ENCODE results near the gene ASIP.
"Not testable (repeated sequence)": the region's sequence is repeated elsewhere in the genome, so short reads cannot be mapped to it uniquely, and the experiment has no call there.

The ASIP gene

GRCh38 chr20:34290471-34290870, 49.2 kb downstream of the ASIP start:
- no peak for DNase-seq

DNA sequence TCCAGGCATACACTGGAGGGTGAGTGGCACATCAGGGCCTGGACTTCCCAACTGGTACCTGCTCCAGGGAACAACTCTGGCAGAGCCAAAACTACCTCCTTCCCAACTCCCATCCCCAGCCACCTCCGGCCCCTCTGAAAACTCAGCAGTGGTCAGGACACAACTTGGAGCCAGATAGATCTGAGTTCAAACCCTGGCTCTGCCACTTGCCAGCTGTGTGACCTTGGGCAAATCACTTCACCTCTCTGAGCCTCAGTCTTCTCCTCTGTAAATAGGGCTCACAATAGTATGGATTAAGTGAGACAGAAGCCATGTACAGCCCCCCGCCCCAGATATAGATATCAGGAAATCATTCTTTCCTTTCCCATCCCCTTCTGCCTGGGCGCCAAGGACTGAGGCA, 51.3 kb downstream of the ASIP start:
- no peak for DNase-seq

- DNase-seq = no peak
Observed at GRCh38 chr20:34293119-34293518, 51.9 kb downstream of the ASIP start.

- DNase-seq = no peak
Observed at GRCh38 chr20:34293589-34293988, 52.4 kb downstream of the ASIP start.

DNA sequence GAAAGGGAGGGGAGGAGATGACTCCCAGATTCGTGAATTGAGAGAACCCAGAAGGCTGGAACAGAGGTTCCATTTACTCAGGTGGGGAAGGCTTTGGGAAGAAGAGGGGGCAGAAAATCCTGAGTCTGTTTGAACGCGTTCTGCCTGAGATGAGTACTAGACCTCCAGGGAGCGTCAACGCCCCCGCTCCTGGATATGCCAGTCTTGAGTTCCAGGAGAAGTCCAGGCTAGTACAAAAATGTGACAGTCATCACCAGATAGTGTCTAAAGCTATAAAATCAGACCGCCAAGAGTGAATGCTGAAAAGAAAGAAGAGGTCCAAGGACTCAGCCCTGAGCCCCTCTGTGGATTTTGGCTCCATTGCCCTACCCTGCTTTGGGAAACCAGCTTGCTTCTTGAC, 53.3 kb downstream of the ASIP start:
- no peak for DNase-seq

GRCh38 chr20:34295284-34295683, 54.1 kb downstream of the ASIP start:
- no peak for DNase-seq

DNA sequence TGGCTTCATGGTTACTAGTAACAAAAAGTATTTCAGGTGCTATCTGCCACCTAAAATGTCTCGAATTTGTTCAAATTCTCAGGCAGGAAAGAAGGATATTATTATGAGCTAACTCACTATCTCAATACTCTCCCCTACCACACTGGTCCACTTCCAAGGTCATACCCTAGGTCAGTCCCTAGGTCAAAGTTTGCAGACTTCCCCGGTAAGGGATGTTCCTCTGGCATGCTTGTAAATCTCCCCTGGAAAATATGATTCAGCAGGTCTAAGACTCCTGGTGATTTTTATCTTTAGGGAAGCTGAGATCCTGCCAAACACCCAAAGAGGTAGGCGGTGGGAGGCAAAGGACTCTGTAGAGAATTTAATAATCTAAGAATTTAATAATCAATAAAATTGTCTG, 55.2 kb downstream of the ASIP start:
- DNase-seq = no peak

DNA sequence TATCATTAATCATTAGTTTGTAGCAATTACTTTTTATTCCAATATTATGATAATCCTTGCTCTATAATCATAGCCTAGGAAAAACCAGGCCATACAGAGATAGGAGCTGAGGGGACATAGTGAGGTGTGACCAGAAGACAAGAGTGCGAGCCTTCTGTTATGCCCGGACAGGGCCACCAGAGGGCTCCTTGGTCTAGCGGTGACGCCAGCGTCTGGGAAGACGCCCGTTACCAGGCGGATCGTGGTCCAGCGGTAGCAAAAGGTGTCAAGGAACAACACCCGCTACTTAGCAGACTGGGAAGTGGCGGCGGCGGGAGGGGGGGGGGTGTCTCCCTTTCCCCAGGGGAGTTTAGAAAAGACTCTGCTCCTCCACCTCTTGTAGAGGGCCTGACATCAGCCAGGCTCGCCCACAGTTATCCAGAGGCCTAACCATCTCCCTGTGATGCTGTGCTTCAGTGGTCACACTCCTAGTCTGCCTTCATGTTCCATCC, 57.1 kb downstream of the ASIP start:
- not testable (repeated sequence) for DNase-seq

DNA sequence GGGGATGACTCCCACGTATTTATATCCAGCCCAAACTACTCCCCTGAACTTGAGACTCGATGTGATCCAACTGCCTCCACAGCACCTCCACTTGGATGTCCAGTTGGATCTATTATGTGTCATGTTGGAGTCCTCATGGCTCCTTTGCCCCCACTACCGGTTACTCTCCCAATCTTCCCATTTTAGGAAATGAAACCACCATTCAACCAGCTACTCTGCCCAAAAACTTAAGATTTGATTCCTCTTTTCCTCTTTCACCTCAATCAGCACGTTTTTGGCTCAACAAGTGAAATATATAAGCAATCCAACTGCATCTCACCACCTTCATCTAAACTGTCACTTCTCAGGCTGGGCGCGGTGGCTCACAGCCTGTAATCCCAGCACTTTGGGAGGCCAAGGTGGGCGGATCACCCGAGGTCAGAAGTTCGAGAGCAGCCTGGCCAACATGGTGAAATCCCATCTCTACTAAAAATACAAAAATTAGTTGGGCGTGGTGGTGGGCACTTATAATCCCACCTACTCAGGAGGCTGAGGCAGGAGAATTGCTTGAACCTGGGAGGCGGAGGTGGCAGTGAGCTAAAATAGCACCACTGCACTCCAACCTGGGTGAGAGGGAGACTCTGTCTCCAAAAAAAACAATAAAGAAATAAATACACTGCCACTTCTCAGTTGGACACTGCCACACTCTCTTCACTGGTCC, 58.5 kb downstream of the ASIP start:
- DNase-seq = no peak

- DNase-seq = no peak
Observed at GRCh38 chr20:34300256-34300806, 59.1 kb downstream of the ASIP start.

DNA sequence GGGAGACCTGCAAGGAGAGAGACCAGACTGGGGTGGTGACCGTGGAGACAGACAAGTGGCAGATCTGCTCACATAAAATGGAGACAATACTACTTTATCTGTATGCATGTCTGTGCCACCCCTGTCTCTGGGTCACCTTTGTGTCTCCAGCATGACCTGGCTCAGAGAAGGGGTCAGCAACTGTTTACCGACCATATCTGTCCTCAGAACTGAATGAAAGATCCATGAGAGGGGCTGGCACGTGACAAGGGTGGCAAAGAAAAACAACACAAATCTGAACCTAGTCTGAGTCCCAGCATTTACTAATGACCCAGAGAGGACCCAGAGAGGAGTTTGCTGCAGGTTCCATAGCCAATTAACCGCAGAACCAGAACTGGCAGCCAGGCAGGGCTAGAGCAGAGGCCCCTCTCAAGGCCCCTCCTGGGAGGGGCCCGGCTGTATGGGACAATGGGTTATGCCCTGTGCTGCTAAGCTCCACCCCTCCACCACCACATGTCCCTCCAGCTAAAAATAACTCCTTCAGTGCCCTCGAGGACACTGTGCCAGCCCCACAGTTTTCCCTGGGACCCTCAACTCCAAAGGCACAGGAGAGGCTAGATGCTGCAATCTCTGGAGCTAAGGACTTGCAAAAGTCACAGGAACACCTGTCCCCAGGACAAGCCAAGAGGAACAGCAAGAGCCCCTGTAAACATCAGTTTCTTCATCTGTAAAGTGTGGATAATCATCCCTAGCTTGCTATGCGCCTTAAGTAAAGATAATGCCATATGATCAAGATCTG, 59.8 kb downstream of the ASIP start:
- DNase-seq = no peak

DNA sequence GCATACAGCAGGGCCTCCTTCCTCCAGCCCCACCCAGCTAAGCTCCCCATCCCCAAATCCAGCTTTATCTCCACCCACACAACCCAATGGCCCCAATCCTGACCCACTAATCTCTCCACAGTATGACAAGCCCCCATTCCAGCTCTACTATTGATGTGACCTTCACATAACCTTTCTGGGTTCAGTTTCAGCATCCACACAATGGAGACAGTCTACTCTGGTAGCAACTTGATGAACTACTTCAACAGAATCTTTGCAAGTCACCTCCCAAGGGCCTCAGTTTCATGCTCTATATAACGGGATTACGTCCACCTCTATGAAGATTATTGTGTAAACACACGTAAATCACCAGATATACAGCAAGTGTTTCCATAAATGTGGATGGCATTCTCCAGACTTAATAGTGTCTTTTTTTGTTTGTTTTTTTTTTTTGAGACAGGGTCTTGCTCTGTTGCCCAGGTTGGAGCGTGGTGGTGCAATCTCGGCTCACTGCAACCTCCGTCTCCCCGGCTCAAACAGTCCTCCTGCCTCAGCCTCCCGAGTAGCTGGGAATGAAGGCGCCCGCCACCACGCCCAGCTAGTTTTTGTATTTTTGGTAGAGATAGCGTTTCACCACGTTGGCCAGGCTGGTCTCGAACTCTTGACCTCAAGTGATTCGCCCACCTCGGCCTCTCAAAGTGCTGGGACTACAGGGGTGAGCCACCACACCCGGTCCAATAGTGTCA, 60.5 kb downstream of the ASIP start:
- no peak for DNase-seq

DNA sequence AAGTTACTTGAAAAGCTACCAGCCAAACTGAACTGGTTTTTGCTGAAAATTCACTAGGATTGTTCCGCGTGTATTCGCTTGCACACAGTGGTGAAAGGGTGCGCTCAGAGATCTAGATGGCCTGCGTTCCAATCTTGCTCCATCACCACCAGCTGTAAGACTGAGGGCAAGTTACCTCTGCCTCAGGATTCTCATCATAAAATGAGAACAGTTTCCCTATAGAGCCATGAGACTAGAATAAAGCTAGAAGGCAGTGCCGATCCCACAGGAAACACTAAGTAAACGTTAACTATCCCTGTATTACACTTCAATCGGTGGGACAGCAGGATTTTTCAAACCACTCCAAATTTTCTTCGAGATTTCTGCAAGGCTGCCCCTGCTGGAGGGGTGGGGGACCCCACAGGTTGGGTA, 61.1 kb downstream of the ASIP start:
- peak; percentile 41 for DNase-seq

DNA sequence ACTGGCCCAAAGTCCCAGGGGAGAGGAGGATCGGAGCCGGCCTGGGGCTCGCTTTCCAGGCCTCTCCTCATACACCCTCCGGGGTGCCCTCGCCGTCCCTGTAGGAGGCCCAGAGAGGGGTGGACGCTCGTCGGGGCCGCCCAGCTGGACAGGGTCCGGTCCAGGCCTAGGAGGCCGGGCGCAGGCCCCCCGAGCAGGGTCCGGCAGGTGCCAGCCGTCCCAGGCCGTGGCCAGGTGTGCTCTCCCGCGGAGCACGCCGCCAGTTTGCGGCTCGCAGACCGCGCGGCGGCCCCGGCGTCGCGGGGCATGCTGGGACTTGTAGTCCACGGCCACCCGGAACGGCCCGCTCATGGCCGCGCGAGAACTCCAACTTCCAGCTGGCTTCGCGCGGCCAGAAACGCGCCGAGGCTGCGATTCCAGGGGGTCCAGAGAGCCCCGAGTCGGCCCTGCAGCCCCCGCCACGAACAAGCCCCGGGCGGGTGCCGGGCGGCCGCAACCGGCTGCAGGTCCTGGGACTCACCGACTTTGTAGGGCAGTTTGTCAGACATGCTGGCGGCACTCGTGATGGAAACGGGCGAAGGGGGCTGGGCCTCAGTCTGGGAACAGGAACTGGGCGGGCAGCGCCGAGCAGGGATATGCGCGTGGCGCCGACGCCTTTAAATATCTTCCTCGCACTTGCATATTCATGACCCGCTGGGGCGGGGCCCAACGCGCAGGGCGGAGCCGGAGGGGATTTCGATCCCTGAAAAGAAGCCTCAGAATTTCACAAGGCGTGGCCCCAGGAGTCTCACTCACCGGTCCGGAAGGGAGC, 61.7 kb downstream of the ASIP start, which contains the start of gene AHCY:
AHCY (minus strand) TSS at position 633 of the 811 bp plus-strand sequence; CDS start at position 548, 85 bp downstream.
- DNase-seq = peak; percentile 96

GRCh38 chr20:34305333-34306230, 64.4 kb downstream of the ASIP start:
- DNase-seq = no peak

DNA sequence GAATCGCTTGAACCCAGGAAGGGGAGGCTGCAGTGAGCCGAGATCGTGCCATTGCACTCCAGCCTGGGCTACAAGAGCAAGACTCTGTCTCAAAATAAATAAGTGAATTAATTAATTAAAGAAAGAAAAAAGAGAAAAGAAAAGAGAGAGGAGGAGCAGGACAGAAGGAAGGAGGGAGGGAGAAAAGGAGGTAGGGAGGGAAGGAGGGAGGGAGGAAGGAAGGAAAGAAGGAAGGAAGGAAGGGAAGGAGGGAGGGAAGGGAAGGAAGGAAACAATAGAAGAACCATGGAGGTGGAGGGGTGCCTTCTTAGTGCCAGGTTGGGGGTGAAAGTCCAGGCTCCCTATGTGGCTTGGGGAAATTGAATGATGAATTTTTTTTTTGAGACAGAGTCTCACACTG, 68.5 kb downstream of the ASIP start:
- DNase-seq = no peak

DNA sequence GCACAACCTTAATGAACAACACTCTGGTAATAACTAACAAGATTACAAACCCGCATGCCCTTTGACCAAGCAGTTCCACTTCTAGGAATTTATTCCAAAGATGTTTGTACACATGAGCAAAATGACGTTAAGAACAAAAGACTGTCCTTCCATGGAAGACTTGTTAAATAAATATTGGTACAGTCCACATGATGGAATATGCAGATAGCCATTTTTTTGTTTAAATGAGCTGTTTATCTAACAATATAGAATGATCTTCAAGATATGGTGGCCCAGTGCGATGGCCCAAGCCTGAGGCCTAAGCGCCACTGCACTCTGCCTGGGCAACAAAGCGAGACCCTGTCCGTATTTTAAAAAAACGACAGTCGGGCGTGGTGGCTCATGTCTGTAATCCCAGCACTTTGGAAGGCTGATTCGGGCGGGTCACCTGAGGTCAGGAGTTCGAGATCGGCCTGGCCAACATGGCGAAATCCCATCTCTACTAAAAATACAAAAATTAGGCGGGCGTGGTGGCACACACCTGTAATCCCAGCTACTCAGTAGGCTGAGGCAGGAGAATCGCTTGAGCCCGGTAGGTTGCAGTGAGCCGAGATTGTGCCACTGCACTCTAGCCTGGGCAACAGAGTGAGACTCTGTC, 69.4 kb downstream of the ASIP start:
- DNase-seq = no peak

- DNase-seq = no peak
Observed at GRCh38 chr20:34311118-34312023, 70.1 kb downstream of the ASIP start.

- DNase-seq = no peak
Observed at GRCh38 chr20:34312024-34312460, 70.8 kb downstream of the ASIP start.
